NCI-H2196 treated with DMSO at 0.1 percent for 48 hours (cell line): ENCODE data around the gene SLC9A9.

Source experiments
- DNase-seq: peaks from one replicate; lab custom pipeline; 2025; ENCODE audit not compliant: unreplicated experiment; lab: John Stamatoyannopoulos, UW

The SLC9A9 gene

DNA sequence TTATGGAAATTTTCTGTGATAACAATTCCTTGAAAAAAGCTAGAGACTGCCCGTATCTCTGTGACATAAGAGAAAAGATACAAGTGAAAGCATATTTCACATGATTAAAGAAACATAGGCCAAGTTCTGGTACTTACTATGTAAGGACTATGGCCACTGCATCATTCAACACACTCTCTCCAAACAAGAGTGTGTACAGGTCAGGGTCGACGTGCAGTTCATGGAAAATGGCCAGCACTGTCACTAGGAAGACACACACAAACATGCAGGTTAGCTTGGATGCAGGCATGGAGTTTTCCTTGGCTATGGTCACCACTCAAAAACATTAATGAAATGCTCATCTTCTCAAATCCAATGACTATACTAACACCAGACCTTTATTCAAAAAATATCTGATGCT, 196.2 kb downstream of the SLC9A9 start:
- no peak for DNase-seq

DNA sequence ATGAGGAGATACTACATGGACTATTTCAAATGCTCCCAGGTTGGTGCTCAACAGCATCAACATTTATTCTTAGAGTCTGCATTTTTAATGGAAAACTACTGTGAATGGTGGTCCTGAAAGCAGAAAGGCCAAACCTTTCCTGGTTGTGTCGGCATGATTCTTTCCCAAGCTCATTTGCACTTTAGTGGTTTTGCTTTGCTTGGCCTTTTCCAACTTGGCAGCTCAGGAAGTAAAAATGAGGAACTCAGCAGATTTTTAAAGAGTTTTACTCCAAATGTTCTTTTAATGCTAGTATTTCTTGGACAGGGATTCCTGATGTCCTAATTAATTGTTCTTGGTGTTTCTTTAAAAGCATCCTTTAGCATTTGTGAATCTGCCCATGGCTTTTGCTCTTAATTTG, 197.4 kb downstream of the SLC9A9 start:
- DNase-seq, result no peak

DNA sequence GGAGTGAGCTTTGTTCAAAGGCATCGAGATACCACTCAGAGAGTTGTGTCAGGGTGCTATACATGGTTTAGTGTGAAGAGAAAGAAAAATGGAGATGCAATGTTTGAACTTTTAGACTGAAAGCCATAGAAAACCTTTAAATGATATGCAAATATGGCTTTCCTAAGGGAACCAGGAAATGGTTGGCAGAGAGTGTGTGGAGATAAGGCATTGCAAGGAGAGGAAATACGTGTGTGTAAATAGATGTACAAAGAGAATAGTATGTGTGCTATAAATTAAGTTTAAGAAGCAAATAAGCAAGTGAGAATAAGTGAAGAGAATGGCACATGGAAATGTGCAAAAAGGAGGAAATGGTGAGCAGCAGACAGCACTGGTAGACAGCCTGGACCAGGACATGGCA, 198.1 kb downstream of the SLC9A9 start:
- no peak for DNase-seq

DNA sequence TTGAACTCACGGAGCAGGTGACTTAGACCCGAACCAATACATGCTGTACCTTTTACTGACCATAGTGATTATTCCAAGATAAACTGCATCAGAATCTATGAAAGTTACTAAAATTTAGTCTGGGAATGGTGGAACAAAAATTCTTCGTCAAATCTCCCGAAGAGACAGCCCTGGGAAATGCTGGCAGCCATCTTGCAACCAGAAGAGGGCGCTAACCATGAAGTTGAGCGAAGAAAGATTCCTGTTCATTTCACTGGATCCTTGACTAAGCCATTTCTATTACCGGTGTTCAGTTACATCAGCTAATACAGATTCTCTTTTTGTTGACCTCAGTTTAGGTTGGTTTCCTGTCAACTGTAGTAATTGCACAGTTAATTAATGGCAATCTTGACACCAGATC, 199.6 kb downstream of the SLC9A9 start:
- no peak for DNase-seq

DNA sequence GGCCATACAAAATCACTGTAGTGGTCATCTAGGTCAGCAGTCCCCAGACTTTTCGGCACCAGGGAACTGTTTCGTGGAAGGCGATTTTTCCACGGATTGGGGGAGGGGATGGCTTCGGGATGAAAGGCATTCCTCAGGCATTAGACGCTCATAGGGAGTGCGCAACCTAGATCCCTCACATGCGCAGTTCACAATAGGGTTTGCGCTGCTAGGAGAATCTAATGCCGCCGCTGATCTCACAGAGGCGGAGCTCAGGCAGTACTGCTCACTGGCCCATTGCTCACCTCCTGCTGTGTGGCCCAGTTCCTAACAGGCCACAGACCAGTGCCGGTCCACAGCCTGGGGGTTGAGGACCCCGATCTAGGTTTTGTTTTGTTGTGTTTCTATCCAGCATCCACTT, 200.1 kb downstream of the SLC9A9 start:
- DNase-seq, result no peak

GRCh38 chr3:143644370-143645089, 203.7 kb downstream of the SLC9A9 start:
- no peak for DNase-seq

GRCh38 chr3:143643905-143644304, 204.4 kb downstream of the SLC9A9 start:
- no peak for DNase-seq

- no peak for DNase-seq
Measured at GRCh38 chr3:143640774-143641173, 207.5 kb downstream of the SLC9A9 start.

- no peak for DNase-seq
Measured at GRCh38 chr3:143637133-143637532, 211.1 kb downstream of the SLC9A9 start.

DNA sequence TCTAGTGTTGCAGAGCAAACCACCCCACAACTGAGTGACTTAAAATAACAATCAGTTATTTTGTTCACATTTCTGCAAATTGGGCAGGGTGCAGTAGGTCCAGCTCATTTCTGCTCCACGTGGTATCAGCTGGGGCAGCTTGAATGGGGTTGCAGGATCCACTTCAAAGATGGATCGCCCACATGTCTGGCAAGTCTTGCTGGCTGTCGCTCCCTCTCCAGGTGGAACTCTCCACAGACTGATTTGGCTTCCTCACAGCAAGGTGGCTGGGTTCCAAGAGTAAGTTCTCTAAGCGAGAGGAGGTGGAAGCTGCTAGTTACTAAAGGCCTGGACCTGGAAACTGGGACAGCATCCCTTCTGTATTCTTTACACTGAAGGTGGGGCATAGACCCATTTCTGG, 213.3 kb downstream of the SLC9A9 start:
- DNase-seq, result no peak

DNA sequence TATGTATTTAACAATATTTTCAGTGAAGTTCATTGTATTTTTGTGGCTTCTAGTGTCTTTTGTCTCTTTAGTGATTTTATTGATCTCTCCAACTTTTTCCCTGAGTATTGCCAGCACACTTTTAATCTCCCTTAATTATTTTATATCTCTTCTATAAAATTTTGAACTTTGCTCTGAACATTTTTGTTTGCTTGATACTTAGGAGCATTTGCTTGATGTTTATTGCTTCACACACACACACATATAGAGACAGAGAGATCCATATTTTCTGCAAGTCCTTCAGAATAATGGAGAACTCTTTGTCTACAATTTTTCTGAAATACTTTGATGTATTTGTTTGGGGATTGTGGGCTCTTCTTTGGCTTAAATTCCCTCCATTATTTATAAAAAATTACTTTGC, 213.8 kb downstream of the SLC9A9 start:
- no peak for DNase-seq

DNA sequence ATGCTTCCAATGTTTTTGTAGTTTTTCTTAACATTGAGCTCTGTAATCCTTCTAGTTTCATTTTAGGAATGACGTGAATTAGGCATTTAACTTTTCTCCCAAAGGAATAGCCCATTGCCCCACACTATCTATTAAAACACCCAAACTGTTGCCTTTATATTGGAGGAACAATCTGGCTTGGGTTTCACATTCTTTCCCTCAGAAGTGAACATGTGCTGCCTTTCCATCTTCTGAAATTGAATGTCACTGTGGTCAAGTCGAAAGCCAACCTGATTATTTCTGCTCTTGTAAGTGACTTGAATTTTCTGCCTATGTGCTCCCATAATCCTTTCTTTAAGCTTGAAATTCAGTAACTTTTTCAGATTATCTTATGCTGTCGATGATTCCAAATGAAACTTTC, 214.5 kb downstream of the SLC9A9 start:
- no peak for DNase-seq

- no peak for DNase-seq
Measured at GRCh38 chr3:143629726-143630125, 218.5 kb downstream of the SLC9A9 start.

DNA sequence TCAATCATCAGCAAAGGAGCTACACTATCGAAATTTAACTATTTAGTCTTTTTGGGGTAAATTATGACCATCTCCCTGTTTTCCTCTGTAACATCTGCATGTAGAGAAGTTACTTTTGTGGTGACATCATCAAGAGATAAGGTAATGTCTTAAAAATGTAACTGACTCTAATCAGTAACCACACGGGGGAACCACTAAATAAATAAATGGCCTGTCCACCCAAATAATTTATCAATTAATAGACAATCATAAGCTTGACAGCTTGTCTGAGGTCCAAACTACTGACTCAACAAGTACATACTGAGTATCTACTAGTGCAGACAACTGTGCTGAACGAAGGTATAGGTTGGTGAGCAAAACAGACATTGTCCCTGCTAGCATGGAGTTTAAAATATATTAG, 219.3 kb downstream of the SLC9A9 start:
- DNase-seq, result no peak

GRCh38 chr3:143627336-143627735, 220.9 kb downstream of the SLC9A9 start:
- DNase-seq, result no peak

DNA sequence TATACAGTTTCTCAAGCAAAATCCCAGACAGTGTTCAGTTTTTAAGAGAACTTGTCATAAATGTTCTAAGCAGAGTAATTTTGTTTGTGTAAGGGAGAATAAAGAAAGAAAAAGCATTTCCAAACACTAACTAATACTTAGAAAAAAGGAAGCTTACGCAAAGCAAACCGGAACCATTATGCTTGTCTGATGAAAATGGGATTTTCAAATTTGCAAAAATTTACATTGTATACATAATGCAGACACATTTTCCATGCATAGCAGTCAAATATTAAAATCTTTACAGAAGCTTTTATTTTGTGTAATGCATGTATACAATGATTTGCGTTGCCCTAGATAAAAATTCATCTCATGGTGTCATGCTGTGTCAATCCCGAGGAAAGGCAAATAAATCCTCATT, 229.0 kb downstream of the SLC9A9 start:
- no peak for DNase-seq

- DNase-seq, result no peak
Measured at GRCh38 chr3:143617050-143617449, 231.2 kb downstream of the SLC9A9 start.

- DNase-seq, result no peak
Measured at GRCh38 chr3:143613226-143613625, 235.0 kb downstream of the SLC9A9 start.

DNA sequence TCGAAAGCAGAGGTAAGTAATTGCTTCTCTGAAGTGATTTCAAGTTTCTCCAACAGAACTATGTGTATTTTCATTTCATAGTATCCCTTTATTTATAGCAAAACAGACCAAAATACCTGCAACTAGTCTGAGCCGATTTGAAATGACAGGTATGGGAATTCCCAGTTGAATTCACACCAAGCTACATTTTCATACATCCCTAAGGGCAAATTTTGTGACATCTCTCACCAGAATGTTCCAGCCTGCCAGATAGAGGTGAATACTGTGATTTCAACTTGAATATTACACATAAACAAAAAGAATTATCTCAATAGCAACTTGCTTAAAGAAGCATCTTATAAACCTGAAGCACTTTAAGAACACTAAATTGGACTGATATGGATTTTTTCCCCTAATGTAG, 235.7 kb downstream of the SLC9A9 start:
- no peak for DNase-seq

DNA sequence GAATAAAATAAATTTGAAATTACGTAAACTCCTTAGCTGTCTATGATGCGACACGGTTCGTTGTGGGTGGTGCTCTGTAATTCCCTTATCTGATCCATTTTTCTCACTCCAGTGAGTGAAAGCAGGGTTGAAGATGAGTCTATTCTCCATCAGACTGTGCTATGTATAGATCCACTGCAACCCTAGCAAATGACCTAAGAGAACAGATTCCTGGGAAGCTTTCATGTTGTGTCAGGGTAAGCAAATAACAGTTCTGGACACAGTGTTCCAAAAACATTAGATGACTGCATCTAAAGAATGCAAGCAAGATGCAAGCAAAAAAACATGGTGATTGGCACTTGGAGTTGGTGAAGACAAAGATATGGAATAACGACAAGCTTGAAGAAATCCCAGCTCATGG, 239.3 kb downstream of the SLC9A9 start:
- DNase-seq, result no peak

- DNase-seq, result no peak
Measured at GRCh38 chr3:143605233-143605950, 242.9 kb downstream of the SLC9A9 start.

GRCh38 chr3:143604402-143605185, 243.7 kb downstream of the SLC9A9 start:
- no peak for DNase-seq
